ENCODE data around the gene PRR22.
"Not testable (repeated sequence)": the region's sequence is repeated elsewhere in the genome, so short reads cannot be mapped to it uniquely, and the experiment has no call there.

PRR22 gene

GRCh38 chr19:5749505-5749904 is 35.0 kb downstream of the PRR22 start:
- no peak for DNase-seq

GRCh38 chr19:5748920-5749319 is 35.6 kb downstream of the PRR22 start:
- not testable (repeated sequence) for DNase-seq

- DNase-seq: not testable (repeated sequence)
These were observed 39.5 kb downstream of the PRR22 start for GRCh38 chr19:5744999-5745398.

- no peak for DNase-seq
These were observed 40.9 kb downstream of the PRR22 start for GRCh38 chr19:5743630-5744029.

- no peak for DNase-seq
These were observed 42.5 kb downstream of the PRR22 start for GRCh38 chr19:5742051-5742450.

- DNase-seq: no peak
These were observed 46.1 kb downstream of the PRR22 start for GRCh38 chr19:5738423-5738822.

GRCh38 chr19:5733172-5733571 is 51.4 kb downstream of the PRR22 start:
- not testable (repeated sequence) for DNase-seq
